ENCODE data around the gene BLNK.

GRCh38 chr10:96205580-96205979 is 65.8 kb downstream of the BLNK start:
- TF ChIP-seq POLR2A (IDR thresholded peaks at IDR 0.05) (no peak), CTCF (IDR thresholded peaks at IDR 0.05) (no peak)

Measured in esophagus squamous epithelium (tissue), 4 donors.